HL-60 (cell line): ENCODE measurements around the gene CDC73.

Experiments used
- DNase-seq, 2 experiments: peaks; one replicate each; pipeline ENCODE4 v3.0.0-alpha.2; 2010 to 2020; ENCODE audit warnings: low read depth in 1 of 2, low spot score in 1 of 2
- H3K27ac ChIP-seq: fragments of 250-450 bp; sonication (Bioruptor Pico); replicated peaks from 2 replicates; pipeline ENCODE4 v1.5.1; 2020; ENCODE audit warnings: mild to moderate bottlenecking, moderate library complexity
- H3K27me3 ChIP-seq: fragments of 250-450 bp; sonication (Bioruptor Pico); 2 replicates; pipeline ENCODE4 v1.5.1; 2021; ENCODE audit warnings: mild to moderate bottlenecking, moderate library complexity; ENCODE audit not compliant: insufficient read depth, poor library complexity, severe bottlenecking
- H3K4me3 ChIP-seq: replicated peaks from 2 replicates; pipeline ENCODE4 v1.5.1; 2011; ENCODE audit warnings: mild to moderate bottlenecking, control low read depth, low read length; ENCODE audit not compliant: insufficient read depth
- GABPA ChIP-seq: IDR thresholded peaks from 2 replicates; pipeline ENCODE4 v1.6.1; 2012; ENCODE audit warnings: low read depth
- POLR2AphosphoS5 ChIP-seq: IDR thresholded peaks from 2 replicates; pipeline ENCODE4 v1.6.1; 2012; ENCODE audit warnings: low read depth
- SPI1 ChIP-seq: IDR thresholded peaks from 2 replicates; pipeline ENCODE4 v1.6.1; 2012; ENCODE audit warnings: low read depth, mild to moderate bottlenecking, borderline replicate concordance
- TF ChIP-seq, protein P1 (sequence below): IDR thresholded peaks from 2 replicates; pipeline ENCODE4 v1.6.1; 2012; ENCODE audit warnings: low read depth; ENCODE audit not compliant: insufficient replicate concordance
- TF ChIP-seq, protein P2 (sequence below): IDR thresholded peaks from one replicate; pipeline ENCODE4 v1.5.1; 2011; ENCODE audit warnings: low read length, control low read depth, inconsistent platforms; ENCODE audit not compliant: insufficient read depth

The CDC73 gene

DNA sequence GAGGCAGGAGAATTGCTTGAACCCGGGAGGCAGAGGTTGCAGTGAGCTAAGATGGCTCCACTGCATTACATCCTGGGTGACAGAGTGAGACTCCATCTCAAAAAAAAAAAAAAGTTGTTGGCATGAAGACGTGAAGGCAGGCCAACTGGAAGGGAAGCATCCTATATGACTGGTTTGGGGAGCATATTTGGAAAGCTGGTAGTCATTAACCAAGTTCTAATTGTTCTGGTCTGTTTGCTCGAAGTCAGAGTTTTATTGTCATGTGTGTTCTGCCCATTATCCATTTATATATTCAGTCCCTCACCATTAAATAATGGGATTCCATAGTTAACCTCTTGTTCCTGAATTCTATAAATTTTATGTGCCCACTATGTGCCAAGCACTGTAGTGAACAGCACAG is 13.4 kb upstream of the CDC73 start:
- Histone ChIP-seq H3K27ac (no peak overlapping the region), H3K4me3 (no peak overlapping the region), H3K27me3 (no peaks in the 10 kb centered on the region)
- no peak for DNase-seq
- TF ChIP-seq SPI1 (no peak), POLR2AphosphoS5 (no peak), GABPA (no peak)
- TF ChIP-seq, protein P1, sequence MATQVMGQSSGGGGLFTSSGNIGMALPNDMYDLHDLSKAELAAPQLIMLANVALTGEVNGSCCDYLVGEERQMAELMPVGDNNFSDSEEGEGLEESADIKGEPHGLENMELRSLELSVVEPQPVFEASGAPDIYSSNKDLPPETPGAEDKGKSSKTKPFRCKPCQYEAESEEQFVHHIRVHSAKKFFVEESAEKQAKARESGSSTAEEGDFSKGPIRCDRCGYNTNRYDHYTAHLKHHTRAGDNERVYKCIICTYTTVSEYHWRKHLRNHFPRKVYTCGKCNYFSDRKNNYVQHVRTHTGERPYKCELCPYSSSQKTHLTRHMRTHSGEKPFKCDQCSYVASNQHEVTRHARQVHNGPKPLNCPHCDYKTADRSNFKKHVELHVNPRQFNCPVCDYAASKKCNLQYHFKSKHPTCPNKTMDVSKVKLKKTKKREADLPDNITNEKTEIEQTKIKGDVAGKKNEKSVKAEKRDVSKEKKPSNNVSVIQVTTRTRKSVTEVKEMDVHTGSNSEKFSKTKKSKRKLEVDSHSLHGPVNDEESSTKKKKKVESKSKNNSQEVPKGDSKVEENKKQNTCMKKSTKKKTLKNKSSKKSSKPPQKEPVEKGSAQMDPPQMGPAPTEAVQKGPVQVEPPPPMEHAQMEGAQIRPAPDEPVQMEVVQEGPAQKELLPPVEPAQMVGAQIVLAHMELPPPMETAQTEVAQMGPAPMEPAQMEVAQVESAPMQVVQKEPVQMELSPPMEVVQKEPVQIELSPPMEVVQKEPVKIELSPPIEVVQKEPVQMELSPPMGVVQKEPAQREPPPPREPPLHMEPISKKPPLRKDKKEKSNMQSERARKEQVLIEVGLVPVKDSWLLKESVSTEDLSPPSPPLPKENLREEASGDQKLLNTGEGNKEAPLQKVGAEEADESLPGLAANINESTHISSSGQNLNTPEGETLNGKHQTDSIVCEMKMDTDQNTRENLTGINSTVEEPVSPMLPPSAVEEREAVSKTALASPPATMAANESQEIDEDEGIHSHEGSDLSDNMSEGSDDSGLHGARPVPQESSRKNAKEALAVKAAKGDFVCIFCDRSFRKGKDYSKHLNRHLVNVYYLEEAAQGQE = no peak
- TF ChIP-seq, protein P2, sequence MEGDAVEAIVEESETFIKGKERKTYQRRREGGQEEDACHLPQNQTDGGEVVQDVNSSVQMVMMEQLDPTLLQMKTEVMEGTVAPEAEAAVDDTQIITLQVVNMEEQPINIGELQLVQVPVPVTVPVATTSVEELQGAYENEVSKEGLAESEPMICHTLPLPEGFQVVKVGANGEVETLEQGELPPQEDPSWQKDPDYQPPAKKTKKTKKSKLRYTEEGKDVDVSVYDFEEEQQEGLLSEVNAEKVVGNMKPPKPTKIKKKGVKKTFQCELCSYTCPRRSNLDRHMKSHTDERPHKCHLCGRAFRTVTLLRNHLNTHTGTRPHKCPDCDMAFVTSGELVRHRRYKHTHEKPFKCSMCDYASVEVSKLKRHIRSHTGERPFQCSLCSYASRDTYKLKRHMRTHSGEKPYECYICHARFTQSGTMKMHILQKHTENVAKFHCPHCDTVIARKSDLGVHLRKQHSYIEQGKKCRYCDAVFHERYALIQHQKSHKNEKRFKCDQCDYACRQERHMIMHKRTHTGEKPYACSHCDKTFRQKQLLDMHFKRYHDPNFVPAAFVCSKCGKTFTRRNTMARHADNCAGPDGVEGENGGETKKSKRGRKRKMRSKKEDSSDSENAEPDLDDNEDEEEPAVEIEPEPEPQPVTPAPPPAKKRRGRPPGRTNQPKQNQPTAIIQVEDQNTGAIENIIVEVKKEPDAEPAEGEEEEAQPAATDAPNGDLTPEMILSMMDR = no peak

DNA sequence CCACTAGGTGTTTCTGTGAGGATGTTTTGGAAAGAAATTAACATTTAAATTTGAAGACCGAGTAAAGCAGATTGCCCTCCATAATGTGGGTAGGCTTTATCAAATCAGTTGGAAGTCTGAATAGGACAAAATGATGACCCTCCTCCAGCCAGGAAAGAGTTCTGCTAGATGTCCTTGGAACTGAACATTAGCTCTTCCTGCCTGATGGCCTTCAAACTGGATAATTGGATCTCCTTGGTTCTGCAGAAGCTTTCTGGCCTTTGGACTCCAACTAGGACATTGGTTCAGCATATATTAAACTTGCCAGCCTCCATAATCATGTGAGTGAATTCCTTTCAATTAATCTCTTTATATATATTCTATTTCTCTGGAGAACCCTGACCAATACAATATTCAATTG is 12.2 kb upstream of the CDC73 start:
- Histone ChIP-seq H3K27ac (no peak overlapping the region), H3K27me3 (no peaks in the 10 kb centered on the region), H3K4me3 (no peak overlapping the region)
- no peak for DNase-seq
- TF ChIP-seq, protein P2 = no peak
- TF ChIP-seq GABPA (no peak), POLR2AphosphoS5 (no peak)

DNA sequence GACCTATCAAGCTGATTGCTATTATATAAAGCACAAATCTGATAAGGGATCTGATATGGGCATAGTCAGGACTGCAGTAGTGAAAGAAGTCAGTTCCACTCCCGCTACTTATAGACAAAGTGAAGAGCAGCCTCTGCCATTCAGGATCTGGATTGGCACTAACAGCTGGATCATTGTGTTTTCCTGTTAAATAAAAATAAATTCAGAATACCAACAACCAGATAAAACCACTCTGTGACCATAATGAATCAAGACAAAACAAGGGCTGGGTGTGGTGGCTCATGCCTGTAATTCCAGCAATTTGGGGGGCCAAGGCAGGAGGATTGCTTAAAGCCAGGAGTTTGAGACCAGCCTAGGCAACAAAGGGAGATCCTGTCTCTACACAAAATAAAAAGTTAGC is 11.6 kb upstream of the CDC73 start:
- no peak for DNase-seq
- Histone ChIP-seq H3K27me3 (no peaks in the 10 kb centered on the region), H3K4me3 (no peak overlapping the region), H3K27ac (no peak overlapping the region)
- TF ChIP-seq POLR2AphosphoS5 (no peak), GABPA (no peak), SPI1 (no peak)
- TF ChIP-seq, protein P1 = no peak
- TF ChIP-seq, protein P2 = no peak

DNA sequence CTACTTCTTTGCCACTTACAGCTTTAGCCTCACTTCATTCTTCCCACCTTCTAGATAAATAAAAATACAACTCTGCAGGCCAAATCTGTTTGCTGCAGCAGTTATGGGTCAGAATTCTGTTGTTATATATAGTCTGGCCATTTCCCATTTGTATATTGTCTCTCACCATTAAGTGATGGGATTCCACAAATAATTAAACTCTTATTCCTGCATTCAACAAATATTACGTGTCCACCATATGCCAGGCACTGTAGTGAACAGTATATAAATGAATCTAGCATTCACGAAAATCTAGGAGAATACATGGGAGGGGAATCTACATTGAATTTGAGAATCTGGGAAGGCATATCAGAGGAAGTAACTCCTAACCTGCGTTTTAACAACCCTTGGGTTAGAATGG is 11.0 kb upstream of the CDC73 start:
- Histone ChIP-seq H3K4me3 (no peak overlapping the region), H3K27ac (no peak overlapping the region), H3K27me3 (no peaks in the 10 kb centered on the region)
- no peak for DNase-seq
- no peak for TF ChIP-seq POLR2AphosphoS5
- TF ChIP-seq, protein P1 = no peak
- TF ChIP-seq SPI1 = no peak
- TF ChIP-seq, protein P2 = no peak
